GM04504 (cell line): Measurements from ENCODE around the gene MCF2.
"Not testable (repeated sequence)": the region's sequence is repeated elsewhere in the genome, so short reads cannot be mapped to it uniquely, and the experiment has no call there.

Experiments used
- DNase-seq: peaks from one replicate; pipeline ENCODE4 v3.0.0-alpha.2; 2012; ENCODE audit warnings: low read depth

MCF2 gene, protein sequence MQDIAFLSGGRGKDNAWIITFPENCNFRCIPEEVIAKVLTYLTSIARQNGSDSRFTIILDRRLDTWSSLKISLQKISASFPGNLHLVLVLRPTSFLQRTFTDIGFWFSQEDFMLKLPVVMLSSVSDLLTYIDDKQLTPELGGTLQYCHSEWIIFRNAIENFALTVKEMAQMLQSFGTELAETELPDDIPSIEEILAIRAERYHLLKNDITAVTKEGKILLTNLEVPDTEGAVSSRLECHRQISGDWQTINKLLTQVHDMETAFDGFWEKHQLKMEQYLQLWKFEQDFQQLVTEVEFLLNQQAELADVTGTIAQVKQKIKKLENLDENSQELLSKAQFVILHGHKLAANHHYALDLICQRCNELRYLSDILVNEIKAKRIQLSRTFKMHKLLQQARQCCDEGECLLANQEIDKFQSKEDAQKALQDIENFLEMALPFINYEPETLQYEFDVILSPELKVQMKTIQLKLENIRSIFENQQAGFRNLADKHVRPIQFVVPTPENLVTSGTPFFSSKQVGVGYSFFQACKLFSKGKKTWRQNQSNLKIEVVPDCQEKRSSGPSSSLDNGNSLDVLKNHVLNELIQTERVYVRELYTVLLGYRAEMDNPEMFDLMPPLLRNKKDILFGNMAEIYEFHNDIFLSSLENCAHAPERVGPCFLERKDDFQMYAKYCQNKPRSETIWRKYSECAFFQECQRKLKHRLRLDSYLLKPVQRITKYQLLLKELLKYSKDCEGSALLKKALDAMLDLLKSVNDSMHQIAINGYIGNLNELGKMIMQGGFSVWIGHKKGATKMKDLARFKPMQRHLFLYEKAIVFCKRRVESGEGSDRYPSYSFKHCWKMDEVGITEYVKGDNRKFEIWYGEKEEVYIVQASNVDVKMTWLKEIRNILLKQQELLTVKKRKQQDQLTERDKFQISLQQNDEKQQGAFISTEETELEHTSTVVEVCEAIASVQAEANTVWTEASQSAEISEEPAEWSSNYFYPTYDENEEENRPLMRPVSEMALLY

DNA sequence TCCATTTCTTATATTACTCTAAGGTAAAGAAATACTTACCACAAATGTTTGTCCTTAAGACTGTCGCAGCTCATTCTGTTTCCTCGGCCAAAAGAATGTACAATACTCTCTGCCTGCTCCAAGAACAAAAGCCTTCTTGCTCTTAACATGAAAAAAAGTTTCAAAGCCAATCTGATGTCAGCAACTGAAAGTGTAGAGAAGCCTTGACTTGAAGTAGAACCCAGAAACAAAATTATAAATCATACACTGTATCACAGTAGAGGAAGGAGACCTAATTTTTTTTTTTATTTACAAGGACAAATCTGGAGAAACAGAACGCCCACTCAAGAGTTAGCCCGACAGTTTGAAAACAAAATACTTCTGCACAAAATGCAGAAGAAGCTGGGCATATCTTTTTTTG lies at the start of gene MCF2:
Gene MCF2, minus strand, starts transcription at position 101 of the 400 bp plus-strand sequence. CDS start 56,423 bp downstream, outside the sequence.
- no peak for DNase-seq

GRCh38 chrX:139751053-139751452 lies 43.1 kb upstream of the MCF2 start:
- no peak for DNase-seq

- no peak for DNase-seq
Measured at GRCh38 chrX:139750390-139750789, 42.4 kb upstream of the MCF2 start.

GRCh38 chrX:139739138-139739537 lies 31.2 kb upstream of the MCF2 start:
- DNase-seq: peak; percentile 40

- DNase-seq: no peak
Measured at GRCh38 chrX:139738581-139738980, 30.6 kb upstream of the MCF2 start.

DNA sequence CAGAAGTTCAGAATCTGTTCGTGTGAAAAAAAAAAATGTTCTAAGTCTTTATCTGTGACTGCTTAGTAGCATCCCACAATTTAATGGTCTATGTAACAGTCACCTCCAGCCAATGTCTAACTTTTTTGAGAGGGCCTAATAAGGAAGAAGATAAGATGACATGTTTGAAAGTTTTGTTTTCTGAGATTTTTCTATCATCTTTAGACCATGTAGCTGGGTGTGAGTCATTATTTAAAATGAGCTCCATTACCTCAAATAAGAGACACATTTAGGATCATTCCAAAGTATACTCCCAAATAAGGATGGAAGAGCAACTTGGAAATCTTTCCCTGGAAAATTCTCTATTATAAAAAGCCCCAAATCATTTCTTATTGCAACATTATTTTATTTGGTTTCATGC lies 28.2 kb upstream of the MCF2 start:
- DNase-seq: no peak

- DNase-seq: no peak
Measured at GRCh38 chrX:139734996-139735395, 27.0 kb upstream of the MCF2 start.

DNA sequence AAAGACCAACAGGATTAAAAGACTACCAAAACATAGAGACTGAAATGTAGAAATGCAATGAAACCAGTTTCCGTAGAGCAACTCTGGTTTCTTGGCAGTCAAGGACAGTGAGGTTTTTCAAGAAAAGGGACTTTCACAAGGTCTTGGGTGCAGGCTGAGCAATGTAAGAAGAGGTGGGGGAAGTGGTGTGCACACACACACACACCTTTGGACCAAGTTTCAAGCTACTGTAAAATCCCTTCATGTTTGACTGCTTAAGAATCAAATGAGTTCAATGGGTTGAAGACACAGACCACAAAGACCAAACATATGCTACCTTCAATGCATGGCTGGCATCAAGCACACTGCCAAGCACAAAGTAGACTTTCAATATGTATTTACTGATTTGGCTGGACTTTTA lies 17.8 kb upstream of the MCF2 start:
- no peak for DNase-seq

DNA sequence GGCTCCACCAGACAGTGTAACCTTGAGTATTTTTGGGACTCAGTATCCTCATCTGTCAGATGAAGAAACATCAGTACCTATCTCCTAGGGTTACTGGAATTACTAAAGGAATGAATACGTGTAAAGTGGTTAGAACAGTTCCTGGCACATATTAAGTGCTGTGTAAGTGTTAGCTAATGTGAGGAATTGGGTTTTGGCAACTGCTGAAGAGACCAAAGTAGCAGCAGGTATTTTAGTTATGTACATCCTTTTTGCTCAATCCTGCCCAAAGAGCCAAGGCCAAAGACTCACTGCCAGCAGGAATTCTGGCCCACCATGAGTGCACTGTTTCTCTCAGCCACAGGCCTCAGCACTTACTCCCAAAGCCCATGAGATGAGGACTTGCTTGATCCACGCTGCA lies 16.7 kb upstream of the MCF2 start:
- no peak for DNase-seq

- DNase-seq: no peak
Measured at GRCh38 chrX:139720979-139721378, 13.0 kb upstream of the MCF2 start.

- peak; percentile 3 for DNase-seq
Measured at GRCh38 chrX:139720136-139720535, 12.2 kb upstream of the MCF2 start.

- no peak for DNase-seq
Measured at GRCh38 chrX:139702658-139703057, 5.3 kb downstream of the MCF2 start.

DNA sequence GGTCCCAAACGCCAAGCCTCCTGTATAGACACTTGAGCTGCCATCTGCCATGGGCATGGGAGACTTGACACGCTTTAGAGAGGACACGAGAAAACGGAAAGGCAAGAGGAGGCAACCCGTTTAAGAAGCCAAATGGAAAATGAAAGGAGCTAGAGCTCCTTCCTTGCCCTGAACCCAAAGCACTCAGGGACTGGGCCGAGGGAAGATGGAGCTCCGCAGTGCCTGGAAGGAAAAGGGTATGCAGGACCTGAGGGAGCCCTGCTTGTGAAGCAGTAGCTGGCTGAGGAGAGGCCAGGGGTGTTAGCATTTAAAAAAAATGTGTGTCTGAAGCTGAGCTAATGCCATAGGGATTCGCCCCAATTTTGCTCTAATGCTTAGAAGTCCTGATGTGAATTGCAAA lies 15.1 kb downstream of the MCF2 start:
- no peak for DNase-seq

- DNase-seq: no peak
Measured at GRCh38 chrX:139692506-139692849, 15.5 kb downstream of the MCF2 start.

DNA sequence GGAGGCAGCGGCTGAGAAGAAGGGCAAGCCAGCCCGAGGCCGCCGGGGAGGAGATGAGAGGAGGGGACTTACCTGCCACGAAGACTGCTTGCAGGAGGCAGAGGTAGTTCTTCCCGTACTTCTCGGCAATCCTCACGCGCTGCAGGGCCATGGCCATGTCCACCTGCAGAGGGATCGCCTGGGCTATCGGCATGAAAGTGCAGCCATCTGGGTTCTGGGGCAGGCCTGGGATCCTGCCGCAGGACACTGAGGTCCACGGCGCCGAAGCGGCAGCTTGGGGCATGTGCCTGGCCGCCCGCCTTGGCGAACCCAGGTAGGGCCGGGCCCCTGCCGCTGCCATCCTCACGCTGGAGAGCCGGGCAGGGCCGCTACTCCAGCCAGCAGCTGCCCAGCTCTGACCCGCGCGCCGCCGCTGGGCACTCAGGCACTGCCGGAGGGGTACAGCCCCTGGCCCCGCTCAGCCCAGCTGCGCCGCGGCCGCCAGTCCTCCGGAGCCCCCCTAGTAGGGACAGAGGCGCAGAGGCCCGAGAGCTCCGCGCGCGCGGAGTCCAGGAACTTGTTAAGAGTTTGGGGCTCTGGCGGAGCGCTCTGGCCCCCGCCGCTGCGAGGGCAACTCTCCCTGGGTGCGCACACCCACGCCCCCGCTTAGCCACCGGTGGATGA lies 16.0 kb downstream of the MCF2 start:
- no peak for DNase-seq

- DNase-seq: no peak
Measured at GRCh38 chrX:139691493-139691842, 16.5 kb downstream of the MCF2 start.

DNA sequence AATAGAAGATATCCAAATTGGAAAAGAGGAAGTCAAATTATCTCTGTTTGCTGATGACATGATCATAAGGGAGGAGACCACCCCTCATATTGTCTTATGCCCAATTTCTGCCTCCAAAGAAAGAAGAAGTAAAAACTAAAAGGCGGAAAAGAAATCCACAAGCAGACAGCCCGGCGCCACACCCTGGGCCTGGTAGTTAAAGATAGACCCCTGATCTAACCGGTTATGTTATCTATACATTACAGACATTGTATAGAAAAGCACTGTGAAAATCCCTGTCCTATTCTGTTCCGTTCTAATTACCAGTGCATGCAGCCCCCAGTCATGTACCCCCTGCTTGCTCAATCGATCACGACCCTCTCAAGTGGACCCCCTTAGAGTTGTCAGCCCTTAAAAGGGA lies 22.8 kb downstream of the MCF2 start:
- not testable (repeated sequence) for DNase-seq

DNA sequence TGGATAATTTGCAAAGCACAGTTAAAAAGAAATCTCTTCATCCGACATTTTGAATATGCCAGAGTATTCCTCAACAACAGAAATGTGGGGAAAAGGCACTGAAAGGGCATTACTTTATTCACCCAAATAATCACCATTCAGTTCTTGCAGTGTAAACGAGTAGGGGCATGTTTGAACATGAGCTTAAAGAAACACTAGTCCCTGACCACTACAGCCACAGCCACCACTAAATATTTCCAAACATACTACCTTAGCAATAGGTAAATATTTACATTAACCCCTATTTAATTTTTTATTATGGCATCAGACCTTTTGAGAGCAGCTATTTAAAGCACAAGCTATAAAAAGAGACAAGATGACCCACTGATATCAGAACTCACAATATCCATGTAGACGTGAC lies 27.6 kb downstream of the MCF2 start:
- no peak for DNase-seq

- DNase-seq: no peak
Measured at GRCh38 chrX:139647597-139647996, 60.4 kb downstream of the MCF2 start.

- DNase-seq: no peak
Measured at GRCh38 chrX:139642241-139642927, 65.6 kb downstream of the MCF2 start.

DNA sequence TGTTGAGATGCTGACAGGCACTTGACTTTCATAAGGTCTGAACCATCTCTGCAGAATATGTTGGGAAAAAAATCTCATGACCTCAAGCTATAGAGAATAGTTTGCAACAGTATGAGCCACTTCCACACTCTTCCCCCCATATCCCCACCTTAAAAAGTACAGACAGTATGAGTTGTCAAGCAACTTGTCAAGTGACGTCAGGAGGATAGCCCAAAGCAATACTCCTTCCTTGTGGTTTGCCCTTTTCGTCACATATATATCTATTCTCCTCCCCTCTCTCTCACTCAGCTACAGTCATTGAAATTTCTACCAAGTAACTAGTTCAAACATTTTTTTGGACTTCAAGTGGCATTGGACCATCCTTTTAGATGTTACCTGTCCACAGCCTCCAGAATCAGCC lies 67.7 kb downstream of the MCF2 start:
- DNase-seq: no peak

GRCh38 chrX:139639253-139639652 lies 68.7 kb downstream of the MCF2 start:
- DNase-seq: no peak
